Uterine smooth muscle cell (primary cell): ENCODE results near the gene YTHDC2. TPM values are rescaled to one million over a fixed set of nuclear protein-coding genes. Genes with fewer than 3 reads are reported as not detected.

ENCODE experiments used
- total RNA-seq: library from RNA; depleted of rRNA; stranded (reverse); fragments of >200 nt; gene quantifications from 2 replicates; pipeline ENCODE4 v1.2.3, GENCODE V29; 2014

Gene YTHDC2
- 26.2 and 30.4 TPM in 2 replicates for total RNA-seq

DNA sequence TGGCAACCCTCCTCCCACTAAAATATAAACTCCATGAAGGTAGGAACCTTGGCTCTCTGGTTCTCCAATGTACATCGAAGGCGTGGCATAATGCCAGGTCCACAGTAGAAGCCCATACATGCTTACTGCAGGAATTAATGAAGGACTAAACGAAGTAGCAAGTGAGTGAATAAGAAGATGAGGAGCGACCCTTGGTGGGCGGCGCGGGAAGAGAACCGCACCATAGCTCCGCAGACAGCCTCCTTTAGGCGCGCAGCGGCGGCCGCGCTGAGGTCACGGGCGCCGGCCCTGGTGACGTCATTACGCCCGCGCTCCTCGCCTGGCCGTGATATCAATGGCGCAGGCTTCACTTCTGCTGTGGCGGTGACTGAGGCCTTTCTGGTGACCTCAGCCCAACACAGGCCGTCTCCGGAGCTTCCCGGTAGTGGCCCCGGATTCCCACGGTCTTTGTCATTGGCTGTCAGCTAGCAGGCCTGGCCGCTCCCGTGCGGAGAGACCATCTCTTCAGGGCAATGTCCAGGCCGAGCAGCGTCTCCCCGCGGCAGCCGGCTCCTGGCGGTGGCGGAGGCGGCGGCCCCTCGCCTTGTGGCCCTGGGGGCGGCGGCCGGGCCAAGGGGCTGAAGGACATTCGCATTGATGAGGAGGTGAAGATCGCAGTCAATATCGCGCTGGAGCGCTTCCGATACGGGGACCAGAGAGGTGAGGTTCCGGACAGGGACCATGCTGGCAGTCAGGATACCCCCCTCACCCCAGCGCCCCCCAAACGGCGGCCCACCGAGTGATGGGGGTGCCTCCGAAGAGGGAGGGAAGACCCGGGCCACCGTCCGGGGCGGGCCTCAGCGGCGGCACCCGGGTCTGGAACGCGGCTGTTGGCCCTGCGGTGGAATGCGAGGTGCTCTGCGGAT, at the start of gene YTHDC2:
YTHDC2 (plus strand) TSS at position 311 of the 905 bp plus-strand sequence; CDS start at position 513, 202 bp downstream.

GRCh38 chr5:113487781-113488644, 25.5 kb upstream of the YTHDC2 start, which contains the start of gene MCC:
Gene MCC, minus strand, starts transcription at chr5:113488453.

Other genes with a start within 250 kb of the YTHDC2 start
- gene TSSK1B, start 78.7 kb upstream of the YTHDC2 start, total RNA-seq, result 0.11 and 0.12 TPM in 2 replicates
- gene MCC, start 25.2 kb upstream of the YTHDC2 start, total RNA-seq, result 10.4 and 19.0 TPM in 2 replicates